Breast epithelium (tissue), 4 donors: ENCODE measurements around the gene PDIA6. TPM values are rescaled to one million over a fixed set of nuclear protein-coding genes. Genes with fewer than 3 reads are reported as not detected.

Source experiments
- DNase-seq, 2 donors: peaks; one replicate each; pipeline ENCODE4 v3.0.0-alpha.2; 2019; ENCODE audit warnings: low spot score in 2 of 2
- H3K27ac ChIP-seq, 2 donors: fragments of 200-600 bp; sonication (generic) in 1 of 2; one replicate each; pipeline ENCODE4 v1.5.1; 2016 to 2019; ENCODE audit warnings: mild to moderate bottlenecking in 1 of 2
- H3K27me3 ChIP-seq, 2 donors: fragments of 200-600 bp; sonication (generic) in 1 of 2; one replicate each; pipeline versions ENCODE4 v1.5.1 to v1.6.0; 2017 to 2019; ENCODE audit warnings: control low read depth in 1 of 2, mild to moderate bottlenecking in 1 of 2
- H3K36me3 ChIP-seq: fragments of 200-600 bp; one replicate; pipeline ENCODE4 v1.5.1; 2019
- H3K4me1 ChIP-seq, 2 donors: fragments of 200-600 bp; sonication (generic); one replicate each; pipeline ENCODE4 v1.5.1; 2016 to 2019; ENCODE audit warnings: control low read depth in 1 of 2
- H3K4me3 ChIP-seq, 3 donors: fragments of 200-600 bp; sonication (generic); 1 replicate in 2 of 3; 2 replicates in 1 of 3; pipeline ENCODE4 v1.5.1; 2016 to 2019; ENCODE audit warnings: mild to moderate bottlenecking in 3 of 3, moderate library complexity in 2 of 3
- H3K9me3 ChIP-seq, 2 donors: fragments of 200-600 bp; sonication (generic) in 1 of 2; one replicate each; pipeline ENCODE4 v1.5.1; 2016 to 2019; ENCODE audit warnings: control low read depth in 1 of 2
- POLR2A ChIP-seq: fragments of 450-650 bp; IDR thresholded peaks from one replicate; pipeline ENCODE4 v1.6.1; 2016; ENCODE audit warnings: antibody characterized with exemption, mild to moderate bottlenecking, moderate library complexity
- POLR2AphosphoS5 ChIP-seq, 3 donors: sonication (generic); formaldehyde crosslinking; IDR thresholded peaks; one replicate each; pipeline ENCODE4 v1.6.1; 2017; ENCODE audit warnings: antibody characterized with exemption in 3 of 3
- intact Hi-C: fragments of 100-400 bp; cut with DNase I; formaldehyde crosslinking; loops from one replicate; pipeline ENCODE4 v1.15.1; 2023; ENCODE audit warnings: low total_unique reads
- total RNA-seq, 3 donors: library from RNA; depleted of rRNA; stranded (reverse); fragments of >200 nt; gene quantifications; one replicate each; pipeline ENCODE4 v1.1.0, GENCODE V29; 2016
- TF ChIP-seq, protein P1 (sequence below), 3 donors: fragments of 450-650 bp; IDR thresholded peaks; one replicate each; pipeline ENCODE4 v1.5.1; 2016 to 2017; ENCODE audit warnings: antibody characterized with exemption in 3 of 3, mild to moderate bottlenecking in 3 of 3, moderate library complexity in 3 of 3

PDIA6 gene
- total RNA-seq, 3 donors from 2014 or later = 84.7 to 118 (median 108) TPM

DNA sequence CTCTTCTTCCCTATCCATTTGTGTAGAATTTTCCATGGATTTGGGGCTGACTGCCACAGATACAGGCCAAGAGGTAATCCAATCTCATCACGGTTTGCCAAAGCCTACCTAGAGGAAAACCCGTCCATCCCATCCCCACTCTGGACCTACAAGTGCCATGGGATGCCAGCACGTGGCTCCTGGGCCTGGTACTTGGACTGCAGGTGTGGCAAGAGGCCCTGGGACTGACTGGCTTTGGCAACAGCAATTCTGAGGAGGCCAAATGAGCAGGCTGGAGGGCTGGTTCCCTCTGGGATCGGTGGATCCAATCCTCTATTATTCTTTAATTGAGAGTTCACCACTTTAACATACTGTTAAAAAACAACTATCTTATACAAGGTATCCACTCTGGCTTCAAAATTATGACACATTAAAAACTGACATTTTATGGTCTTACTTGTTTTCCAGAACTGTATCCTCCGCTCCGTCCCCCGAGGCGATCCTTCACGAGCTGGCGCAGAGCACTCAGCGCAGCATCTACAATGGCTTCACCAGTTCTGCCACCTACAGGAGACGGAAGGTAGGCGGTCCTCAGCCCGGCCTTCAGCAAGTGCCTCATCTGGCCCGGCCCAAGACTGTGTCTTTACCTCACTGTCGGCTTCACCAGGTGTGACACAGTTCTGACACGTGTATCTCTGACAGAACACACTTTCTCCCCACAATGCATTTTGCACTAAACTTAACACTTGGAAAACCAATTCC, 19.8 kb downstream of the PDIA6 start:
- no peak overlapping the region for H3K4me3 ChIP-seq
- no peaks in the 10 kb centered on the region for H3K9me3 ChIP-seq
- DNase-seq = no peak
- intact Hi-C loops = no loop called here
- no peak overlapping the region for H3K27ac ChIP-seq
- no peaks in the 10 kb centered on the region for H3K4me1 ChIP-seq
- no peaks in the 10 kb centered on the region for H3K27me3 ChIP-seq
- peaks cover 7% of the 10 kb centered on the region for H3K36me3 ChIP-seq
- TF ChIP-seq POLR2A (no peak), POLR2AphosphoS5 (IDR thresholded peaks at IDR 0.05) (no peak)

DNA sequence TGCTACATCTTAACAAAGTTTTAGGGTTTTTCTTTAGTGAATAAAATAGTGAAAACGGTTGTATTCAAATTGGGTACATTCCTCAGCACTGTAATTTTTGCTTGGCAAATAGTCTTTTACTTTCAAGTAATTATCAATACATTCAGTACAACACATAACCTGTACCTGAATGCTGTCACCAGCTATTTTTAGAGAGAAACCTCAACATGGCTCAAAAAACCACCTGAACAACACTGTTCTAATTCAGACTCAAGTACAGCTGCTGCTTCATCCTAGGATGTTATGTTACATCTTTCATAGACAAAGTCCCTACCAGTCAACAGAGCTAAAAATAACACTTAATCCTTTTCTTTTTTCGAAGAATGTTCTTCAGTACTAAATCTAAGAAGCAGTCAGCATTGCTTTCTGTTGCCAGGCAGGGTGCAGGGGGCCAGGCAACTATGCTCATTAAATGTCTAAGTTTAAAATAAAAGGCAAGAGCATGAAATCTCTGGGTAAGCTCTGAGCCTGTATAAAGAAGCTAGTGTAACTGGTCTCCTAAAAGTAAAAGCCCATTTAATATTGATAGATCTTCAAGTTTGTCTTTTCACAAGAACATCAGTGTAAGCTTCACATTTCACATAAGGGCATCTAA, 20.5 kb downstream of the PDIA6 start:
- H3K4me3 ChIP-seq = no peak overlapping the region
- peaks cover 10% of the 10 kb centered on the region for H3K36me3 ChIP-seq
- intact Hi-C loops = no loop called here
- H3K27me3 ChIP-seq = no peaks in the 10 kb centered on the region
- H3K4me1 ChIP-seq = no peaks in the 10 kb centered on the region
- no peak for TF ChIP-seq POLR2AphosphoS5 (IDR thresholded peaks at IDR 0.05)
- no peak for TF ChIP-seq POLR2A
- TF ChIP-seq, protein P1, sequence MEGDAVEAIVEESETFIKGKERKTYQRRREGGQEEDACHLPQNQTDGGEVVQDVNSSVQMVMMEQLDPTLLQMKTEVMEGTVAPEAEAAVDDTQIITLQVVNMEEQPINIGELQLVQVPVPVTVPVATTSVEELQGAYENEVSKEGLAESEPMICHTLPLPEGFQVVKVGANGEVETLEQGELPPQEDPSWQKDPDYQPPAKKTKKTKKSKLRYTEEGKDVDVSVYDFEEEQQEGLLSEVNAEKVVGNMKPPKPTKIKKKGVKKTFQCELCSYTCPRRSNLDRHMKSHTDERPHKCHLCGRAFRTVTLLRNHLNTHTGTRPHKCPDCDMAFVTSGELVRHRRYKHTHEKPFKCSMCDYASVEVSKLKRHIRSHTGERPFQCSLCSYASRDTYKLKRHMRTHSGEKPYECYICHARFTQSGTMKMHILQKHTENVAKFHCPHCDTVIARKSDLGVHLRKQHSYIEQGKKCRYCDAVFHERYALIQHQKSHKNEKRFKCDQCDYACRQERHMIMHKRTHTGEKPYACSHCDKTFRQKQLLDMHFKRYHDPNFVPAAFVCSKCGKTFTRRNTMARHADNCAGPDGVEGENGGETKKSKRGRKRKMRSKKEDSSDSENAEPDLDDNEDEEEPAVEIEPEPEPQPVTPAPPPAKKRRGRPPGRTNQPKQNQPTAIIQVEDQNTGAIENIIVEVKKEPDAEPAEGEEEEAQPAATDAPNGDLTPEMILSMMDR (IDR thresholded peaks at IDR 0.05) = no peak
- no peak for DNase-seq
- no peak overlapping the region for H3K27ac ChIP-seq
- no peaks in the 10 kb centered on the region for H3K9me3 ChIP-seq

DNA sequence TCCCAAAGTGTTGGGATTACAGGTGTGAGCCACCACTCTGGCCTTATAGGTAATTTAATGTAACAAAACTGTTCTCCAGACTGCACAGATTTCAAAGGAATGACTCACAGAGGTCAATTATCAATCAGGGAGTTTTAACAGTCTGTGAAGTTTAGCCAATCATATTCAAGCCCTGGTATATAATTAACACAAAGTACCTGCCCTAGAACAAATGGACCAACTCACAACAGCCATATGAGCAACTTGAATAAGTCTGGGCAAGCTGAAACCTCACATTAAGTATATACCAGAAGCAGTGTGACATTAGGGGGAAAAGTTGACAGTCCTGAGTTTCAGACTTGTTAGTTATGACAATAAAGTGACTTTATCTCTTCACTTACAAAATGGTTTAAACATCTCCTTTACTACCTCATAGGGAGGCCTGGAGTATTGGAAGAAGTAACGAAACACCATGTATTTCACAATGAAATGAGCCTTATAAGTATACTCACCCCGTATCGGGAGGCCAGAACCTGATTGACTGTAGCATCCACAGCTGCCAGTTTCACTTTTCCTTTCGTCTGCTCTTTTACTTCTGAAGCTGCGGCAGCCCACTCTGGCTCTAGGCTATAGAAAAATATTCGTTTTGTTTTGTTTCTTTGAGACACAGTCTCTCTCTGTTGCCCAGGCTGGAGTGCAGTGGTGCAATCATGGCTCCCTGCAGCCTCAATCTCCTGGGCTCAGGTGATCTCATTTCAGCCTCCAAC, 22.2 kb downstream of the PDIA6 start:
- no peaks in the 10 kb centered on the region for H3K27me3 ChIP-seq
- H3K4me1 ChIP-seq = no peaks in the 10 kb centered on the region
- peaks cover 15% of the 10 kb centered on the region for H3K36me3 ChIP-seq
- TF ChIP-seq, protein P1 (IDR thresholded peaks at IDR 0.05) = no peak
- TF ChIP-seq POLR2A (no peak), POLR2AphosphoS5 (IDR thresholded peaks at IDR 0.05) (no peak)
- no peak overlapping the region for H3K4me3 ChIP-seq
- DNase-seq = no peak
- intact Hi-C loops = no loop called here
- no peaks in the 10 kb centered on the region for H3K9me3 ChIP-seq
- H3K27ac ChIP-seq = no peak overlapping the region

DNA sequence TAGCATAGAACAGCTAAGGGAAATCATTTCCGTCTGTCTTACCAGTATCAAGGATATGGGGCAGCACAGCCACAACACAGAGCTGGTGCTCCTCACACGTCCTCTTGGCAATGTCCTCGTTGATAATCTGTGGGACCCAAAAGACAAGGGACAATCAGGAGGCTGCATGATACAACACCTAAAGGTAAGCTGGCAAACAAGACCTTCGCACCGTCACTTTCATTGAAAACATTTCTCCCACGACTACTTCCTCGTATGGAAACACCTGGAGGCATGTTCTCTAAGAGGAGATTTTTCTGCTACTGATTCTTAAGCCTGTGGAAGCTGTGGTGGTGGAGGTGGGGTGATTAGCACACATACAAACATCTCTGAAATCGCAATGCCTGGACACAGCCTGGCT, 23.7 kb downstream of the PDIA6 start:
- Histone ChIP-seq H3K36me3 (peaks cover 15% of the 10 kb centered on the region), H3K27me3 (no peaks in the 10 kb centered on the region), H3K4me3 (no peak overlapping the region), H3K4me1 (no peaks in the 10 kb centered on the region), H3K27ac (no peak overlapping the region), H3K9me3 (no peaks in the 10 kb centered on the region)
- intact Hi-C loops = no loop called here
- no peak for DNase-seq
- TF ChIP-seq POLR2AphosphoS5 (IDR thresholded peaks at IDR 0.05) (no peak), POLR2A (no peak)
- TF ChIP-seq, protein P1 (IDR thresholded peaks at IDR 0.05) = no peak

DNA sequence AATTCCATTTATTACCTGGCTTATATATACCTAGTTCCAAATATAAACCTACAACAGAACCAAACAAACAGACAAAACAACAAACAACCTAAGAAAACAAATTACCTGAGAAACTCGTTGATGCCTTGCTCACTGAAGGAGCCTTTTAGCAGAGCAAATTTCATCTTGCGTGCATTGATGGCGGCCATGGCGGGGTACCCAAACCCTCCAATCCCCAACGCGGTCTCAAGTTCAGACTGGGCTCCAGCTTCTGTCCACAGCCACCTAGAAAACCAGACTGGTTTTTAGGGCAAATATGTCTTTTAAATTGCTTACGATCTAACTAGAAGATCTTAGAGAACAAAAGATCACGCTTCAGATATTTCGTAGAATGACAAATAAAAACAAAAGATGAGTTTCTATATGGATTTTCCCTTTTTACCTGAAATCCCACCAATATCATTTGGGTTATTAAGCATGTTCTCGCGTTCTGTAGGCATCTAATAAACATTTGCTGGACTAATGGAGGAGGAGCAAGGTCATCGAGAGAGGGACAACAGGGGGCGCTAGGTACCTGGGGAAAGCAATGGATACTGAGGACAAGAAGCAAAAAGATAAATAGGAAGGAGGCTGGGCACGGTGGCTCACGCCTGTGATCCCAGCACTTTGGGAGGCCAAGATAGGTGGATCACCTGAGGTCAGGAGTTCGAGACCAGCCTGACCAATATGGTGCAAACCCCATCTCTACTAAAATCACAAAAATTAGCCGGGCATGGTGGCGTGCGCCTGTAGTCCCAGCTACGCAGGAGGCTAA, 25.2 kb downstream of the PDIA6 start:
- intact Hi-C loops = no loop called here
- TF ChIP-seq POLR2A = no peak
- TF ChIP-seq, protein P1 (IDR thresholded peaks at IDR 0.05) = no peak
- TF ChIP-seq POLR2AphosphoS5 (IDR thresholded peaks at IDR 0.05) = no peak
- no peak for DNase-seq
- Histone ChIP-seq H3K27me3 (no peaks in the 10 kb centered on the region), H3K36me3 (peaks cover 15% of the 10 kb centered on the region), H3K4me3 (no peak overlapping the region), H3K4me1 (no peaks in the 10 kb centered on the region), H3K27ac (no peak overlapping the region), H3K9me3 (no peaks in the 10 kb centered on the region)
